ENCODE measurements around the gene MYH14.

The MYH14 gene

GRCh38 chr19:50204811-50205675 is 1.6 kb downstream of the MYH14 start:
- no peak for DNase-seq (ENCODE audit: low read depth)
- no peak overlapping the region for H3K4me3 ChIP-seq (ENCODE audit: low read depth, low read length)
- in situ Hi-C loops (cut with HindIII; ENCODE audit: low sequenced_read_pairs): no loop called here
- TF ChIP-seq CTCF (IDR thresholded peaks at IDR 0.05; ENCODE audit: low read depth, low read length, missing control alignments): no peak

GRCh38 chr19:50205681-50206138 is 2.3 kb downstream of the MYH14 start:
- in situ Hi-C loops (cut with HindIII; ENCODE audit: low sequenced_read_pairs): no loop called here
- no peak for DNase-seq (ENCODE audit: low read depth)
- H3K4me3 ChIP-seq (ENCODE audit: low read depth, low read length): no peak overlapping the region
- TF ChIP-seq CTCF (IDR thresholded peaks at IDR 0.05; ENCODE audit: low read depth, low read length, missing control alignments): no peak

GRCh38 chr19:50206191-50206590 is 2.8 kb downstream of the MYH14 start:
- no peak for TF ChIP-seq CTCF (IDR thresholded peaks at IDR 0.05; ENCODE audit: low read depth, low read length, missing control alignments)
- no peak for DNase-seq (ENCODE audit: low read depth)
- H3K4me3 ChIP-seq (ENCODE audit: low read depth, low read length): no peak overlapping the region
- in situ Hi-C loops (cut with HindIII; ENCODE audit: low sequenced_read_pairs): no loop called here

GRCh38 chr19:50207730-50208129 is 4.3 kb downstream of the MYH14 start:
- H3K4me3 ChIP-seq (ENCODE audit: low read depth, low read length): no peak overlapping the region
- no peak for TF ChIP-seq CTCF (IDR thresholded peaks at IDR 0.05; ENCODE audit: low read depth, low read length, missing control alignments)
- in situ Hi-C loops (cut with HindIII; ENCODE audit: low sequenced_read_pairs): no loop called here
- no peak for DNase-seq (ENCODE audit: low read depth)

- no peak for DNase-seq (ENCODE audit: low read depth)
- H3K4me3 ChIP-seq (ENCODE audit: low read depth, low read length): no peak overlapping the region
- in situ Hi-C loops (cut with HindIII; ENCODE audit: low sequenced_read_pairs): no loop called here
- no peak for TF ChIP-seq CTCF (IDR thresholded peaks at IDR 0.05; ENCODE audit: low read depth, low read length, missing control alignments)
These were observed 5.7 kb downstream of the MYH14 start for GRCh38 chr19:50209131-50209530.

GRCh38 chr19:50210425-50210824 is 7.0 kb downstream of the MYH14 start:
- TF ChIP-seq CTCF (IDR thresholded peaks at IDR 0.05; ENCODE audit: low read depth, low read length, missing control alignments): no peak
- no peak for DNase-seq (ENCODE audit: low read depth)
- H3K4me3 ChIP-seq (ENCODE audit: low read depth, low read length): no peak overlapping the region
- in situ Hi-C loops (cut with HindIII; ENCODE audit: low sequenced_read_pairs): no loop called here

Data from astrocyte of the cerebellum (primary cell).